ENCODE data around the gene FASTKD3.

DNA sequence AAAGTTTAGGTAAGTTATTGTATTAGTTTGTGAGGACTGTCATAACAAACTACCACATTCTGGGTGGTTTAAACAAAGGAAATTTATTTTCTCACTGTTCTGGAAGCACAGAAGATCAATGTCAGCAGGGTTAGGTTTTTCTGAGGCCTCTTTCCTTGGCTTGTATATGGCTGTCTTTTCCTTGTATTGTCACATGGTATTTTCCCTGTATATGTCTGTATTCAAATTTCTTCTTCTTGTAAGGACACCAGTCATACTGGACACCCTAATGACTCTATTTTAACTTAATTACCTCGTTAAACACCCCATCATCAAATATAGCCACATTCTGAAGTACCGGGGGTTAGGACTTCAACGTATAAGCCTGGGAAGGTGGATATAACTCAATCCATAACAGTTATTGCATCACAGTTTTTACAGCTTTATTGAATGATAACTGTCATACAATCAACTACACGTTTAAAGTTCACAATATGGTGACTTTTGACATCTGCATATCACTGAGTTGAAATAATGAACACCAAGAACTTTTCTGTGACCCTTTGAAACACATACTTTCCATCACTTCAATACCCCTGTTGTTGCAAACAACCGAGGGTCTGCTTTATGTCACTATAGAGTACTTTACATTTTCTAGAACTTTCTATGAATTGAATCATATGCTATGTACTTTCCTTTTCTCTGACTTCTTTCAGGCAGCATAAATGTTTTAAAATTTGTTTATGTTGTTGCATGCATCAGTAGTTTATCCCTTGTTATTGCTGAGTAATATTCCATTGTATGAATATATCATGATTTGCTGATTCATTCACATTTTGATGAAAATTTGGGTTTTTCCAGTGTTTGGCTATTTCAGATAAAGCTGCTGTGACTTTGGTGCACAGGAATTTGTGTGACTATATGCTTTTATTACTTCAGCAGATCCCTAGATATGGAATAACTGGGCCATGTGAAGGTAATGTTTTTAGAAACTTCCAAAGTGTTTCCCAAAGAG is 48.6 kb upstream of the FASTKD3 start:
- TF ChIP-seq POLR2A (IDR thresholded peaks at IDR 0.05; ENCODE audit: low read depth, low read length) = no peak
- TF ChIP-seq, protein P1, sequence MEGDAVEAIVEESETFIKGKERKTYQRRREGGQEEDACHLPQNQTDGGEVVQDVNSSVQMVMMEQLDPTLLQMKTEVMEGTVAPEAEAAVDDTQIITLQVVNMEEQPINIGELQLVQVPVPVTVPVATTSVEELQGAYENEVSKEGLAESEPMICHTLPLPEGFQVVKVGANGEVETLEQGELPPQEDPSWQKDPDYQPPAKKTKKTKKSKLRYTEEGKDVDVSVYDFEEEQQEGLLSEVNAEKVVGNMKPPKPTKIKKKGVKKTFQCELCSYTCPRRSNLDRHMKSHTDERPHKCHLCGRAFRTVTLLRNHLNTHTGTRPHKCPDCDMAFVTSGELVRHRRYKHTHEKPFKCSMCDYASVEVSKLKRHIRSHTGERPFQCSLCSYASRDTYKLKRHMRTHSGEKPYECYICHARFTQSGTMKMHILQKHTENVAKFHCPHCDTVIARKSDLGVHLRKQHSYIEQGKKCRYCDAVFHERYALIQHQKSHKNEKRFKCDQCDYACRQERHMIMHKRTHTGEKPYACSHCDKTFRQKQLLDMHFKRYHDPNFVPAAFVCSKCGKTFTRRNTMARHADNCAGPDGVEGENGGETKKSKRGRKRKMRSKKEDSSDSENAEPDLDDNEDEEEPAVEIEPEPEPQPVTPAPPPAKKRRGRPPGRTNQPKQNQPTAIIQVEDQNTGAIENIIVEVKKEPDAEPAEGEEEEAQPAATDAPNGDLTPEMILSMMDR (IDR thresholded peaks at IDR 0.05; ENCODE audit: extremely low read depth in 1 of 2, insufficient read depth in 1 of 2, low read depth in 1 of 2, low read length in 2 of 2) = no peak
- no peak for TF ChIP-seq EZH2 (IDR thresholded peaks at IDR 0.05; ENCODE audit: borderline replicate concordance, low read depth, low read length, severe bottlenecking)
- TF ChIP-seq FOS (IDR thresholded peaks at IDR 0.05; ENCODE audit: borderline replicate concordance, insufficient read depth, low read length) = no peak
- no peak for TF ChIP-seq MAX (IDR thresholded peaks at IDR 0.05; ENCODE audit: insufficient read depth, insufficient read length)
- no peak for TF ChIP-seq MYC (IDR thresholded peaks at IDR 0.05; ENCODE audit: low read depth, low read length)
- no peak for TF ChIP-seq GATA2 (IDR thresholded peaks at IDR 0.05; ENCODE audit: insufficient read depth, insufficient read length, low read depth, low read length)
- no peak for TF ChIP-seq POLR2AphosphoS5 (IDR thresholded peaks at IDR 0.05; ENCODE audit: insufficient read depth, low read depth, low read length)
